ENCODE results near the gene METTL3. TPM values are rescaled to one million over a fixed set of nuclear protein-coding genes. Genes with fewer than 3 reads are reported as not detected.

METTL3 gene
- total RNA-seq, 8 experiments from 2014 or later, result 26.6 to 76.2 (median 49.8) TPM

GRCh38 chr14:21536418-21537089 is 25.4 kb upstream of the METTL3 start:
- peak; percentile 45 to 71 (median 66) for ATAC-seq (replicated peaks in 6 of 8)
- 0 to 4% (median 0%) methylated on average over 1 to 6 of the region's 25 CpGs; no CpG with 5 or more reads in 3 of the 10 experiments for WGBS, 10 experiments
- peak overlapping the region; percentile 66 to 67 for H3K27ac ChIP-seq

GRCh38 chr14:21535545-21536417 is 24.6 kb upstream of the METTL3 start:
- Histone ChIP-seq H3K27ac (peak overlapping the region in 1 of 2 donors; percentile 66), H3K4me1 (replicated peaks in 1 of 2) (peaks cover 32 to 37% of the 10 kb centered on the region in 2 donors), H3K4me3 (peak overlapping the region; percentile 32 to 49 (median 47))
- in situ Hi-C loops (cut with MboI; ENCODE audit: low pct_unique_long_range_greater_than_20kb in 2 of 9, low sequenced_read_pairs in 9 of 9, unreplicated experiment in 9 of 9), result no loop called here
- peak; percentile 35 to 71 (median 58) for ATAC-seq (replicated peaks in 6 of 8)
- 0 to 32% (median 0%) methylated on average over 1 to 5 of the region's 6 CpGs; no CpG with 5 or more reads in 2 of the 10 experiments for WGBS, 10 experiments

More at GRCh38 chr14:21536418-21537089, 25.4 kb upstream of the METTL3 start:
- Histone ChIP-seq H3K4me1 (replicated peaks in 1 of 2) (peaks cover 32 to 37% of the 10 kb centered on the region in 2 donors), H3K4me3 (peak overlapping the region; percentile 32 to 49 (median 47))
- in situ Hi-C loops (cut with MboI; ENCODE audit: low pct_unique_long_range_greater_than_20kb in 2 of 9, low sequenced_read_pairs in 9 of 9, unreplicated experiment in 9 of 9), result no loop called here

GRCh38 chr14:21534576-21534975 is 23.4 kb upstream of the METTL3 start:
- Histone ChIP-seq H3K27ac (no peak overlapping the region), H3K4me1 (replicated peaks in 1 of 2) (peaks cover 29 to 35% of the 10 kb centered on the region in 2 donors), H3K4me3 (peak overlapping the region in 3 of 5 donors; percentile 11 to 49 (median 14))
- WGBS, 10 experiments, result 7 to 72% (median 20%) methylated on average over 1 to 2 of the region's 4 CpGs; no CpG with 5 or more reads in 5 of the 10 experiments
- in situ Hi-C loops (cut with MboI; ENCODE audit: low pct_unique_long_range_greater_than_20kb in 2 of 9, low sequenced_read_pairs in 9 of 9, unreplicated experiment in 9 of 9), result no loop called here
- peak in 6 of 8 experiments; percentile 18 to 58 (median 54) for ATAC-seq (replicated peaks in 6 of 8)

DNA sequence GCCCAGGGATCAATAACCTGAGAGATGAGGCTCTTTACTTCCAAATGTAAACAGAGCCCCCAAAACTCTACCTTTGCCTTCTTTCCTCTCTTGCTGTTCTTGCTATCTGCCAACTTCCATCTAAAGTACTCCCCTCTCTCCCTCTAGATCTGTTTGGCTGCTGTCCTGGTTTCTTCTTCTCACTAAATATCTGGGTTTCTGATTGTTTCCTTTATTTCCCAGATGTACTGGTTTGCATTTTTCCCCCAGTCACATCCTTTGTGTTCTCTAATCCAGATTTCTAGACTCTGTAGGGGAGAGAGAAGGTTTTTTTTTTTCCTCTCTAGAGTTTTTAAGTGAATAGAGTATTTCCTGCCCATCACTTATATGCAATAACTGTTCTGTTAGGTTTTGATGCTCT is 22.2 kb upstream of the METTL3 start:
- ATAC-seq (replicated peaks in 6 of 8), result no peak
- Histone ChIP-seq H3K4me1 (replicated peaks in 1 of 2) (peaks cover 16 to 22% of the 10 kb centered on the region in 2 donors), H3K27ac (no peak overlapping the region), H3K4me3 (no peak overlapping the region)
- in situ Hi-C loops (cut with MboI; ENCODE audit: low pct_unique_long_range_greater_than_20kb in 2 of 9, low sequenced_read_pairs in 9 of 9, unreplicated experiment in 9 of 9), result no loop called here

- Histone ChIP-seq H3K27ac (no peak overlapping the region), H3K4me1 (replicated peaks in 1 of 2) (peaks cover 17 to 19% of the 10 kb centered on the region in 2 donors), H3K4me3 (no peak overlapping the region)
- ATAC-seq (replicated peaks in 6 of 8), result no peak
- in situ Hi-C loops (cut with MboI; ENCODE audit: low pct_unique_long_range_greater_than_20kb in 2 of 9, low sequenced_read_pairs in 9 of 9, unreplicated experiment in 9 of 9), result no loop called here
- 86 to 100% (median 100%) methylated on average over 1 of the region's 1 CpG; no CpG with 5 or more reads in 2 of the 10 experiments for whole genome bisulfite sequencing, 10 experiments
Observed at GRCh38 chr14:21529515-21529914, 18.4 kb upstream of the METTL3 start.

DNA sequence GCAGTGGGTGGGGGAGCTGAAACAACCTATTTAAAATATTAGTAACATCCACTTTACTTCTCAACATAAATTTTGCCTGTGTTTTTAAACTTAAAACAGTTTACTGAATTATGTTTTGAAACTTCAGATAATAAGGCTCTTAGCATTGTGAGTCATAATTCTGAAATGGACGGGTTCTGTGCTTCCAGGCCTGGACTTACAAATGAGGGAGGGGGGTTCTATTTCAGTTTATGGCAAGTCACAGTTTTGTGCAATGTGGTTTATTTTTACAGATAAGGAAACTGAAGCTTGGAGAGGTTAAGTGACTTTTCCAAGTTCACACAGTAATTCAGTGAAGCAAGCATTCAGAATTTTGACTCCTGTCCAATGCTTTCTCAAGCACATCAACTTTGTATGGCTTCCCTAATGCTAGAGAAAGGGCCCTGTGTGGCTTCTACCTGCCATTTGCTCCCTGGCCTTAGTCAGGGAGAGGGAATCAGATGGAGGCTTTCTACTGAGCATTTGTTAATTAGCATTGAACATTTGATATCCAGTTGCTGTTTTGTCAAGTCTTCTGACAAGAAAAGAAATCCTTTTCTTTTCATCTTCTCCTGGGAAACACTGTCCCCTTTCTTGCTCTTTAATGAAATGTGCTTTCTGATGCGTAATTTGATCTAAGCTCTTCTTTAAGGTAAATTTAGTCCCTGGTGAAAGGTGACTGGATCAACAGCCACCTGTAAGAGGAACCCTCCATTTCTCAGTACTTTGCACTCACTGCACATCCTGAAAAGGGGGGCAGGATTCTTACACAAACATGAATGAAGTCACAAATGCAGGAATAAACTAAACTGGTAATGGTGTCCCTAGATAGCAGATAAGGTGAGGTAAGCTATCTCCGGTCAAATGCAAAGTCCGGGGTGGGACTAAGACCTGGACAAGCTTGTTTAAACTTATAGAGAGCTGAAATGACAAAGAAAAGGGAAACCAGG is 17.5 kb upstream of the METTL3 start:
- 28 to 100% (median 89%) methylated on average over 2 to 4 of the region's 4 CpGs; no CpG with 5 or more reads in 2 of the 10 experiments for WGBS, 10 experiments
- Histone ChIP-seq H3K27ac (no peak overlapping the region), H3K4me1 (replicated peaks in 1 of 2) (peaks cover 14% of the 10 kb centered on the region in 2 donors), H3K4me3 (no peak overlapping the region)
- no peak for ATAC-seq (replicated peaks in 6 of 8)
- in situ Hi-C loops (cut with MboI; ENCODE audit: low pct_unique_long_range_greater_than_20kb in 2 of 9, low sequenced_read_pairs in 9 of 9, unreplicated experiment in 9 of 9), result no loop called here

DNA sequence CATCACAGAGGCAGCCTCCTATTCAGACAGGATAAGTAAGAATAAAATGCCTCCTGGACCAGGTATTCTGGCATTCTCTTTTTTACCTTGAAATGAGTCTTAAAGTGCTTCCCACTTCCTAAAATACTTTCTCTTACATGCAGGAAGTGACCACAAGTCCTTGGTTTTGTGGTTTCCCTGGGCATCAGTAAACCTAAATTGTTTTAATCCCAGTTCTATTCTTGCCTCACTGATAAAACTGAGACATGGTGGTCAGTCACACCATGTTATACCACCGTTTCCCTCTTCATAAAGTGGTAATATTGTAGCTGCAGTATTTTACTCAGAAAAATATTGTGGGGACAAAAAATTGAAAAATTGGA is 16.2 kb upstream of the METTL3 start:
- WGBS, 10 experiments, result 0 to 83% (median 50%) methylated on average over 1 of the region's 1 CpG; no CpG with 5 or more reads in 3 of the 10 experiments
- in situ Hi-C loops (cut with MboI; ENCODE audit: low pct_unique_long_range_greater_than_20kb in 2 of 9, low sequenced_read_pairs in 9 of 9, unreplicated experiment in 9 of 9), result no loop called here
- peak overlapping the region; percentile 69 to 99 (median 83) for H3K4me3 ChIP-seq

DNA sequence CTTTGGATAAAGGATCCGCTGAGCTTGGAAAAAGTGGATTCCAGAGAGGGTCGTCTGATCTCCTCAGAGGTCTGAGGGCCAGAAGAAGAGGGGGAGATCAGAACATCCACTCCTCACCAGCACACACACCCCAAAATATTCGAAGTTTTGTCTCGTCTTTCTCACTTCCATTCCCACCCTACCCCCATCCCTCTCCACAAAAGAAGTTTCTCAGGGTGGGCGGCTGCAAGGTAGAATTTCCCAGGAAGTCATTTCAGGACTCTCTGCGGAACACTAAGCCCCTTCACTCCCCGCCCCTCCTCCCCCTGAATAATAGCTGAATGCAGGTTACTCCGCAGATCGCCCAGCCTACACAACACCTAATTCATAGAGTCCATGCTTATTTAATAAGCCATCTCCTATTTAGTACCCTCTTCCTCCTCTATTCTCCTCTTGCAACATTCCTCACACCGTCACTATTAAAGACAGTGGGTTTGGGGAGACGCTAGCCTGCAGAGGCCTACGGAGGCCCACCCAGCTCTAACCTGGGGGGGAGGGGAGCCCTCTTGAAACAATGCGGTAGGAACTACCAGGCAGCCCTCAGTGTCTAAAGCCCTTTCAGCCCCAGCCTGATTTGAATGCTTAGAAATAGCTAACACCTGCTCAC is 15.7 kb upstream of the METTL3 start:
- 0 to 60% (median 5%) methylated on average over 1 to 4 of the region's 13 CpGs; no CpG with 5 or more reads in 4 of the 10 experiments for WGBS, 10 experiments
- ATAC-seq (replicated peaks in 6 of 8), result peak in 5 of 8 experiments; percentile 2 to 17 (median 3)
- in situ Hi-C loops (cut with MboI; ENCODE audit: low pct_unique_long_range_greater_than_20kb in 2 of 9, low sequenced_read_pairs in 9 of 9, unreplicated experiment in 9 of 9), result no loop called here
- Histone ChIP-seq H3K4me1 (replicated peaks in 1 of 2) (peaks cover 12 to 16% of the 10 kb centered on the region in 2 donors), H3K4me3 (peak overlapping the region; percentile 69 to 99 (median 83)), H3K27ac (peak overlapping the region; percentile 91 to 92)

More for the DNA sequence above, 16.2 kb upstream of the METTL3 start:
- Histone ChIP-seq H3K27ac (peak overlapping the region; percentile 91 to 92), H3K4me1 (replicated peaks in 1 of 2) (peaks cover 9 to 14% of the 10 kb centered on the region in 2 donors)
- ATAC-seq (replicated peaks in 6 of 8), result no peak

DNA sequence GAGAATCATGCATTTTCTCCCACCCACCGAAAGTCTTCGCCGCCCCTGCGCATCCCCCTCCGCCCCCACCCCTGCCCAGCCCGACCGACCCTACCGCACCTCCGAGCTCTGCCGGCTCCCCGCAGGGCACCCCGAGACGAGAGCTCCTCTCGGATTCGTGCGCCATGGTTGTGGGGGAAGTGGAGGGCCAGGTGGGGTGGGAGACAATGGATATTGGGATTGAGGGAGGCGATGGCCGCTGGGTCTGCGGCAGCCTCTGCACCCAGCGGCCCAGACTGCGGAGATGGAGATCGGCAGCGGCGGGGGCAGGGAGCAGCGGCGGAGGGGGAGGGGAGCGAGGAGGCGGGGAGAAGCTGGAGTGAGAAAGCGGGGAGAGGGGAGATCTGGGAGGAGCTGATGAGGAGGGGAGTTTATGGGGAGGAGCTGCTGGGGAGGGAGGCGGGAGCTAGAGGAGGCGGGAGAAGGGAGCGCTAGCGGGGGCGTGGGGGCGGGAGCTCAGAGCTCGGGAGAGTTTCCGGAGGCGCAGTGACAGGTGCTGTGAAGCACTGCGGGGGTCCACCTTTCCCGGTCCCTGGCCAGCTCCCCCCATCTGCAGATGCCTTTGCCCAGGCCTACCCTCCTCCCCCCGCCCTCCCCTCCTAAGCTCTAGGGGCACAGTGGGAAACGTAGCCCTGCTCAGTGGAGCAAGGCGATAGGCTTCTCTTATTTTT is 15.0 kb upstream of the METTL3 start, which contains the start of gene SALL2:
TSS of gene SALL2 (minus strand) at position 385 of the 710 bp plus-strand sequence. CDS start at position 166, 219 bp downstream.
- in situ Hi-C loops (cut with MboI; ENCODE audit: low pct_unique_long_range_greater_than_20kb in 2 of 9, low sequenced_read_pairs in 9 of 9, unreplicated experiment in 9 of 9), result no loop called here
- Histone ChIP-seq H3K27ac (peak within 1 kb of the TSS; percentile 91 to 92), H3K4me1 (replicated peaks in 1 of 2) (peaks cover 15 to 16% of the 10 kb centered on the region in 2 donors), H3K4me3 (peak within 1 kb of the TSS; percentile 69 to 99 (median 83))
- WGBS, 10 experiments, result 0% methylated on average over 1 to 11 of the region's 43 CpGs; no CpG with 5 or more reads in 8 of the 10 experiments
- peak; percentile 59 to 93 (median 87) for ATAC-seq (replicated peaks in 6 of 8)

GRCh38 chr14:21525571-21525961 is 14.4 kb upstream of the METTL3 start:
- ATAC-seq (replicated peaks in 6 of 8), result peak; percentile 42 to 71 (median 66)
- in situ Hi-C loops (cut with MboI; ENCODE audit: low pct_unique_long_range_greater_than_20kb in 2 of 9, low sequenced_read_pairs in 9 of 9, unreplicated experiment in 9 of 9), result no loop called here
- Histone ChIP-seq H3K4me1 (replicated peaks in 1 of 2) (peaks cover 18 to 20% of the 10 kb centered on the region in 2 donors), H3K27ac (peak overlapping the region; percentile 91 to 92), H3K4me3 (peak overlapping the region; percentile 69 to 99 (median 83))
- 40% methylated on average over 1 of the region's 12 CpGs; no CpG with 5 or more reads in 9 of the 10 experiments for WGBS, 10 experiments
